Measurements from ENCODE around the gene TMEM9B. TPM values are rescaled to one million over a fixed set of nuclear protein-coding genes. Genes with fewer than 3 reads are reported as not detected.
A peak's percentile ranks its signal among the peaks of the same experiment; 100 is the strongest.

TMEM9B gene
- total RNA-seq, 1 experiment from 2014 or later = 13.6 TPM

DNA sequence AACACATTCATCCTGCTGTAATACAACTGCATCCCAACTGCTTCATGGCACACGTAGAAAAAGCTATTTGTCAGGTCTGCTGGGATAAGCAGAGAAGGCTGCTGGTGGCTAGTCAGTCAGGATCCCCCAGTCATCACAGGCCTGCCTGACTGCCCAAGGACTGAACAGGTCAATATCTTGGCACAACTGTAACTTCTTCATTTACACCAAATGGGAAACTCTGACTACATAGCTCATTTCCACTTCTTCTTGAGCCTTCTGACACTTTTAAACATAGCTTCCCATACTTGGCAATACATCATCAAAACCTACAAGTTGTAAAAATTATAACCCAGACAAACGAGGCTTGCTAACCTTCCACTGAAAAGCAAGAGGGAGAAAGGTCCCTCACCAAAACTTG lies 2.8 kb downstream of the TMEM9B start:
- H2BK20ac ChIP-seq (ENCODE audit: low read depth, low read length, poor library complexity, severe bottlenecking) = no peak overlapping the region

More for the DNA sequence above, 2.8 kb downstream of the TMEM9B start:
- H3K27me3 Mint-ChIP-seq (ENCODE audit: low read depth) = no peaks in the 10 kb centered on the region
- Histone ChIP-seq H3K56ac (ENCODE audit: insufficient read length, low read depth, low read length) (no peak overlapping the region), H3K14ac (ENCODE audit: insufficient read depth, low read length) (no peak overlapping the region), H2BK5ac (ENCODE audit: insufficient read length, low read length) (no peak overlapping the region), H2BK15ac (ENCODE audit: low read depth, low read length) (no peak overlapping the region), H4K8ac (replicated peaks; ENCODE audit: insufficient read length, low read depth, low read length) (no peak overlapping the region), H4K20me1 (ENCODE audit: control insufficient read depth, insufficient read depth, insufficient read length) (no peaks in the 10 kb centered on the region), H3K79me1 (ENCODE audit: insufficient read depth, low read depth, low read length, poor library complexity, severe bottlenecking) (no peaks in the 10 kb centered on the region), H3K23ac (ENCODE audit: insufficient read length, low read depth, low read length) (no peak overlapping the region), H3K27ac (ENCODE audit: insufficient read length, low read depth, low read length) (no peak overlapping the region), H2AFZ (ENCODE audit: low read length) (no peak overlapping the region), H3K4me1 (ENCODE audit: insufficient read depth, low read length) (no peaks in the 10 kb centered on the region), H3K9ac (ENCODE audit: extremely low read depth, insufficient read length, low read length) (peak overlapping the region; percentile 15), H3K4me2 (ENCODE audit: insufficient read depth, insufficient read length, low read length) (no peak overlapping the region), H3K9me3 (ENCODE audit: control insufficient read depth, low read depth, low read length) (no peaks in the 10 kb centered on the region), H2AK5ac (ENCODE audit: insufficient read length, low read length) (no peak overlapping the region), H3K18ac (ENCODE audit: insufficient read length, low read depth, low read length) (no peak overlapping the region), H3K23me2 (ENCODE audit: insufficient read length, low read depth, low read length, poor library complexity, severe bottlenecking) (peaks cover 7% of the 10 kb centered on the region), H3K4ac (ENCODE audit: low read depth, low read length) (no peak overlapping the region), H4K5ac (ENCODE audit: insufficient read length, low read depth, low read length) (no peak overlapping the region), H3K27me3 (ENCODE audit: insufficient read depth, low read length) (no peaks in the 10 kb centered on the region), H3K79me2 (ENCODE audit: insufficient read depth, low read length) (0 out of 2 replicates have a peak, but pooled peaks cover 1% of the 10 kb centered on the region), H2BK12ac (ENCODE audit: insufficient read length, low read depth, low read length) (no peak overlapping the region), H2BK120ac (ENCODE audit: low read depth, low read length, poor library complexity, severe bottlenecking) (no peak overlapping the region), H3T11ph (ENCODE audit: low read length) (no peak overlapping the region), H4K91ac (ENCODE audit: insufficient read length, low read depth, low read length) (no peak overlapping the region)
- H3K4me3 Mint-ChIP-seq = no peak overlapping the region
- 0 out of 7 replicates have a peak, but pooled peaks cover 0 to 2% (median under 1%) of the 10 kb centered on the region in 3 experiments for H3K36me3 Mint-ChIP-seq (ENCODE audit: insufficient read depth in 1 of 3, low read depth in 3 of 3)
- WGBS (ENCODE audit: extremely low coverage, insufficient read length, low lambda C conversion rate) = no CpG with 5 or more reads among the region's 2 CpGs
- H3K9me3 Mint-ChIP-seq = peaks cover 0 to 2% of the 10 kb centered on the region in 2 experiments; a peak in 1 of 5 replicates
- TF ChIP-seq, protein P1, sequence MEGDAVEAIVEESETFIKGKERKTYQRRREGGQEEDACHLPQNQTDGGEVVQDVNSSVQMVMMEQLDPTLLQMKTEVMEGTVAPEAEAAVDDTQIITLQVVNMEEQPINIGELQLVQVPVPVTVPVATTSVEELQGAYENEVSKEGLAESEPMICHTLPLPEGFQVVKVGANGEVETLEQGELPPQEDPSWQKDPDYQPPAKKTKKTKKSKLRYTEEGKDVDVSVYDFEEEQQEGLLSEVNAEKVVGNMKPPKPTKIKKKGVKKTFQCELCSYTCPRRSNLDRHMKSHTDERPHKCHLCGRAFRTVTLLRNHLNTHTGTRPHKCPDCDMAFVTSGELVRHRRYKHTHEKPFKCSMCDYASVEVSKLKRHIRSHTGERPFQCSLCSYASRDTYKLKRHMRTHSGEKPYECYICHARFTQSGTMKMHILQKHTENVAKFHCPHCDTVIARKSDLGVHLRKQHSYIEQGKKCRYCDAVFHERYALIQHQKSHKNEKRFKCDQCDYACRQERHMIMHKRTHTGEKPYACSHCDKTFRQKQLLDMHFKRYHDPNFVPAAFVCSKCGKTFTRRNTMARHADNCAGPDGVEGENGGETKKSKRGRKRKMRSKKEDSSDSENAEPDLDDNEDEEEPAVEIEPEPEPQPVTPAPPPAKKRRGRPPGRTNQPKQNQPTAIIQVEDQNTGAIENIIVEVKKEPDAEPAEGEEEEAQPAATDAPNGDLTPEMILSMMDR (conservative IDR thresholded peaks at IDR 0.05) = no peak
- peaks cover 13 to 16% of the 10 kb centered on the region in 2 experiments for H3K4me1 Mint-ChIP-seq
- no peak for DNase-seq
- no peak overlapping the region for H3K27ac Mint-ChIP-seq

All from H9 (cell line).